ENCODE measurements around the gene TSPAN14. TPM values are rescaled to one million over a fixed set of nuclear protein-coding genes. Genes with fewer than 3 reads are reported as not detected.

The TSPAN14 gene
- total RNA-seq, 1 experiment from 2014 or later: 46.8 TPM

GRCh38 chr10:80436446-80437098 lies 17.5 kb upstream of the TSPAN14 start:
- Mint-ChIP-seq H3K27ac (no peak overlapping the region; a peak in 1 of 7 replicates), H3K4me3 (no peak overlapping the region), H3K4me1 (peaks cover 5 to 18% of the 10 kb centered on the region in 2 experiments), H3K36me3 (ENCODE audit: insufficient read depth in 1 of 3, low read depth in 3 of 3) (peaks cover 9 to 14% (median 11%) of the 10 kb centered on the region in 3 experiments; a peak in 5 of 7 replicates), H3K27me3 (ENCODE audit: low read depth) (peaks cover 1% of the 10 kb centered on the region; the same call in 1 of the 2 replicates), H3K9me3 (no peaks in the 10 kb centered on the region)
- no peak overlapping the region for H2BK120ac ChIP-seq (ENCODE audit: low read depth, low read length, poor library complexity, severe bottlenecking)
- no peak overlapping the region for H3K18ac ChIP-seq (ENCODE audit: insufficient read length, low read depth, low read length)
- H3K79me2 ChIP-seq (ENCODE audit: insufficient read depth, low read length): no peaks in the 10 kb centered on the region
- no peaks in the 10 kb centered on the region for H4K20me1 ChIP-seq (ENCODE audit: control insufficient read depth, insufficient read depth, insufficient read length)
- H2BK5ac ChIP-seq (ENCODE audit: insufficient read length, low read length): no peak overlapping the region
- no peak for DNase-seq
- H3T11ph ChIP-seq (ENCODE audit: low read length): no peak overlapping the region
- no peak overlapping the region for H3K56ac ChIP-seq (ENCODE audit: insufficient read length, low read depth, low read length)
- no peak overlapping the region for H3K14ac ChIP-seq (ENCODE audit: insufficient read depth, low read length)
- H3K9ac ChIP-seq (ENCODE audit: extremely low read depth, insufficient read length, low read length): no peak overlapping the region
- H3K23me2 ChIP-seq (ENCODE audit: insufficient read length, low read depth, low read length, poor library complexity, severe bottlenecking): no peaks in the 10 kb centered on the region
- no peaks in the 10 kb centered on the region for H3K79me1 ChIP-seq (ENCODE audit: insufficient read depth, low read depth, low read length, poor library complexity, severe bottlenecking)
- no peak overlapping the region for H2BK20ac ChIP-seq (ENCODE audit: low read depth, low read length, poor library complexity, severe bottlenecking)
- no peak overlapping the region for H4K5ac ChIP-seq (ENCODE audit: insufficient read length, low read depth, low read length)
- no peak overlapping the region for H3K4ac ChIP-seq (ENCODE audit: low read depth, low read length)
- no peak overlapping the region for H2AFZ ChIP-seq (ENCODE audit: low read length)
- H3K4me1 ChIP-seq (ENCODE audit: insufficient read depth, low read length): no peaks in the 10 kb centered on the region; the same call in 1 of the 2 replicates
- H3K4me2 ChIP-seq (ENCODE audit: insufficient read depth, insufficient read length, low read length): no peak overlapping the region
- H3K9me3 ChIP-seq (ENCODE audit: control insufficient read depth, low read depth, low read length): no peaks in the 10 kb centered on the region
- WGBS (ENCODE audit: extremely low coverage, insufficient read length, low lambda C conversion rate): no CpG with 5 or more reads among the region's 6 CpGs
- H3K27ac ChIP-seq (ENCODE audit: insufficient read length, low read depth, low read length): no peak overlapping the region
- H2AK5ac ChIP-seq (ENCODE audit: insufficient read length, low read length): no peak overlapping the region
- no peak overlapping the region for H4K91ac ChIP-seq (ENCODE audit: insufficient read length, low read depth, low read length)
- no peak overlapping the region for H3K23ac ChIP-seq (ENCODE audit: insufficient read length, low read depth, low read length)
- no peak overlapping the region for H4K8ac ChIP-seq (replicated peaks; ENCODE audit: insufficient read length, low read depth, low read length)
- TF ChIP-seq, protein P1, sequence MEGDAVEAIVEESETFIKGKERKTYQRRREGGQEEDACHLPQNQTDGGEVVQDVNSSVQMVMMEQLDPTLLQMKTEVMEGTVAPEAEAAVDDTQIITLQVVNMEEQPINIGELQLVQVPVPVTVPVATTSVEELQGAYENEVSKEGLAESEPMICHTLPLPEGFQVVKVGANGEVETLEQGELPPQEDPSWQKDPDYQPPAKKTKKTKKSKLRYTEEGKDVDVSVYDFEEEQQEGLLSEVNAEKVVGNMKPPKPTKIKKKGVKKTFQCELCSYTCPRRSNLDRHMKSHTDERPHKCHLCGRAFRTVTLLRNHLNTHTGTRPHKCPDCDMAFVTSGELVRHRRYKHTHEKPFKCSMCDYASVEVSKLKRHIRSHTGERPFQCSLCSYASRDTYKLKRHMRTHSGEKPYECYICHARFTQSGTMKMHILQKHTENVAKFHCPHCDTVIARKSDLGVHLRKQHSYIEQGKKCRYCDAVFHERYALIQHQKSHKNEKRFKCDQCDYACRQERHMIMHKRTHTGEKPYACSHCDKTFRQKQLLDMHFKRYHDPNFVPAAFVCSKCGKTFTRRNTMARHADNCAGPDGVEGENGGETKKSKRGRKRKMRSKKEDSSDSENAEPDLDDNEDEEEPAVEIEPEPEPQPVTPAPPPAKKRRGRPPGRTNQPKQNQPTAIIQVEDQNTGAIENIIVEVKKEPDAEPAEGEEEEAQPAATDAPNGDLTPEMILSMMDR (conservative IDR thresholded peaks at IDR 0.05): no peak
- no peak overlapping the region for H2BK12ac ChIP-seq (ENCODE audit: insufficient read length, low read depth, low read length)
- H2BK15ac ChIP-seq (ENCODE audit: low read depth, low read length): no peak overlapping the region
- H3K27me3 ChIP-seq (ENCODE audit: insufficient read depth, low read length): no peaks in the 10 kb centered on the region
